B cell (primary cell): Measurements from ENCODE around the gene ADAMTS2. TPM values are rescaled to one million over a fixed set of nuclear protein-coding genes. Genes with fewer than 3 reads are reported as not detected.

Source experiments
- ATAC-seq: fragments of 200-7000 bp; cut with Tn5 transposase; one replicate; pipeline ENCODE4 v1.10.0; 2021; ENCODE audit warnings: low read depth, mild to moderate bottlenecking, moderate number of reproducible peaks, moderate library complexity
- CTCF ChIA-PET: fragments of 350-600 bp; sonication (Branson Sonifier 250); formaldehyde crosslinking; loops from one replicate; lab custom pipeline; 2021; ENCODE audit warnings: antibody characterized with exemption, inconsistent platforms; lab: Charles Lee
- POLR2A ChIA-PET: fragments of 350-600 bp; sonication (Branson Sonifier 250); formaldehyde crosslinking; loops from one replicate; lab custom pipeline; 2021; ENCODE audit warnings: antibody characterized with exemption; lab: Charles Lee
- DNase-seq: peaks from one replicate; pipeline ENCODE4 v3.0.0; 2013
- H2AFZ ChIP-seq: 2 replicates; pipeline ENCODE4 v1.6.1; 2012; ENCODE audit warnings: mild to moderate bottlenecking, low read depth, low read length; ENCODE audit not compliant: insufficient read depth, poor library complexity, severe bottlenecking
- H3K27ac ChIP-seq, 2 donors: 1 replicate in 1 of 2; 2 replicates in 1 of 2; pipeline ENCODE4 v1.5.1; 2012 to 2013; ENCODE audit warnings: low read length in 2 of 2, mild to moderate bottlenecking in 2 of 2, moderate library complexity in 1 of 2
- H3K27me3 ChIP-seq, 4 experiments: fragments of 200-600 bp in 1 of 4; sonication (generic) in 1 of 4; replicated peaks in 1 of 4; 1 replicate in 2 of 4; 2 replicates in 2 of 4; pipeline versions ENCODE4 v1.6.1 to v1.7.0; 2013 to 2016; ENCODE audit warnings: low read length in 3 of 4, mild to moderate bottlenecking in 2 of 4, mixed read lengths in 1 of 4, moderate library complexity in 1 of 4; ENCODE audit not compliant: insufficient read depth in 4 of 4, control insufficient read depth in 3 of 4; ENCODE audit errors: control extremely low read depth in 1 of 4
- H3K36me3 ChIP-seq, 2 experiments: replicated peaks in 1 of 2; 1 replicate in 1 of 2; 2 replicates in 1 of 2; pipeline versions ENCODE4 v1.6.1 to v1.7.1; 2013; ENCODE audit warnings: low read length in 1 of 2; ENCODE audit not compliant: insufficient read depth in 2 of 2, control insufficient read depth in 1 of 2; ENCODE audit errors: control extremely low read depth in 1 of 2, extremely low read depth in 1 of 2
- H3K4me1 ChIP-seq, 2 donors: fragments of 200-600 bp in 1 of 2; sonication (generic) in 1 of 2; 1 replicate in 1 of 2; 2 replicates in 1 of 2; pipeline versions ENCODE4 v1.5.1 to v1.6.1; 2013 to 2017; ENCODE audit warnings: low read length in 2 of 2; ENCODE audit not compliant: control insufficient read depth in 2 of 2, insufficient read depth in 2 of 2
- H3K4me2 ChIP-seq: replicated peaks from 2 replicates; pipeline ENCODE3; 2012; ENCODE audit warnings: mild to moderate bottlenecking, low read depth, low read length; ENCODE audit not compliant: poor library complexity, severe bottlenecking
- H3K4me3 ChIP-seq, 5 experiments: fragments of 200-600 bp in 1 of 5; sonication (generic) in 1 of 5; 1 replicate in 3 of 5; 2 replicates in 2 of 5; pipeline versions ENCODE4 v1.5.1 to v1.7.0; 2011 to 2016; ENCODE audit warnings: low read length in 4 of 5, mild to moderate bottlenecking in 4 of 5, low read depth in 2 of 5, control low read depth in 1 of 5, moderate library complexity in 1 of 5; ENCODE audit not compliant: insufficient read depth in 1 of 5; ENCODE audit errors: control extremely low read depth in 1 of 5, extremely low read depth in 1 of 5
- H3K79me2 ChIP-seq: fragments of 200-600 bp; sonication (generic); one replicate; pipeline ENCODE4 v1.6.0; 2016; ENCODE audit warnings: low read length; ENCODE audit not compliant: control insufficient read depth, insufficient read depth
- H3K9ac ChIP-seq: fragments of 200-600 bp; sonication (generic); 2 replicates; pipeline ENCODE4 v1.6.1; 2017; ENCODE audit warnings: mild to moderate bottlenecking, low read length, moderate library complexity
- H3K9me3 ChIP-seq, 3 donors: one replicate each; pipeline versions ENCODE4 v1.6.1 to v1.7.1; 2013; ENCODE audit warnings: low read length in 2 of 3; ENCODE audit not compliant: control insufficient read depth in 2 of 3, insufficient read depth in 1 of 3; ENCODE audit errors: control extremely low read depth in 1 of 3
- H4K20me1 ChIP-seq: 2 replicates; pipeline ENCODE4 v1.6.0; 2012; ENCODE audit warnings: mild to moderate bottlenecking, low read length; ENCODE audit not compliant: insufficient read depth, control insufficient read depth, poor library complexity, severe bottlenecking
- H3K27ac Mint-ChIP-seq: one replicate; pipeline ENCODE4 v1.8.0; 2021; ENCODE audit warnings: mixed read lengths
- H3K27me3 Mint-ChIP-seq: one replicate; pipeline ENCODE4 v1.8.0; 2021; ENCODE audit warnings: mixed read lengths
- H3K4me1 Mint-ChIP-seq: one replicate; pipeline ENCODE4 v1.8.0; 2021; ENCODE audit warnings: mixed read lengths
- H3K4me3 Mint-ChIP-seq: one replicate; pipeline ENCODE4 v1.8.0; 2021; ENCODE audit warnings: mixed read lengths
- H3K9me3 Mint-ChIP-seq: one replicate; pipeline ENCODE4 v1.8.0; 2022; ENCODE audit warnings: mixed read lengths; ENCODE audit not compliant: insufficient read depth
- CTCF ChIP-seq: fragments of 200-600 bp; IDR thresholded peaks from one replicate; pipeline ENCODE4 v1.8.0; 2022; ENCODE audit warnings: antibody characterized with exemption, mild to moderate bottlenecking
- EZH2 ChIP-seq: IDR thresholded peaks from 2 replicates; pipeline ENCODE4 v1.6.1; 2012; ENCODE audit warnings: borderline replicate concordance, low read depth, mild to moderate bottlenecking, moderate library complexity, low read length; ENCODE audit not compliant: insufficient read depth, poor library complexity, severe bottlenecking
- WGBS: methylation state at CpG from one replicate; pipeline ENCODE4 v1.1.5; 2013; ENCODE audit warnings: missing lambda C conversion rate; ENCODE audit not compliant: insufficient coverage; 5-methylcytosine and 5-hydroxymethylcytosine counted together
- intact Hi-C: fragments of 100-400 bp; cut with micrococcal nuclease; formaldehyde crosslinking; loops from one replicate; pipeline ENCODE4 v1.10.0; 2022
- polyA plus RNA-seq: library from polyadenylated mRNA; depleted of rRNA; stranded (reverse); fragments of >200 nt; gene quantifications from 2 replicates; pipeline ENCODE4 v1.2.3, GENCODE V29; 2012
- total RNA-seq, 2 donors: library from RNA; stranded (reverse); fragments of 120-200 nt in 1 of 2; gene quantifications; 1 replicate in 1 of 2; 2 replicates in 1 of 2; pipeline versions ENCODE4 v1.2.3 to v1.2.4, GENCODE V29; 2013 to 2022

Gene ADAMTS2
- total and polyA plus RNA-seq, 2 donors (not counting 1 experiment from before 2014, with no cell fraction given): not detected

- no peak overlapping the region for H3K4me2 ChIP-seq
- H3K9me3 Mint-ChIP-seq: no peaks in the 10 kb centered on the region
- no peak overlapping the region for H3K27ac ChIP-seq
- H3K27me3 Mint-ChIP-seq: peaks cover 3% of the 10 kb centered on the region
- H3K4me3 Mint-ChIP-seq: no peak overlapping the region
- H3K4me3 ChIP-seq: no peak overlapping the region
- WGBS: 100% methylated on average over 1 of the region's 2 CpGs
- H3K36me3 ChIP-seq: no peaks in the 10 kb centered on the region
- H3K4me1 Mint-ChIP-seq: no peaks in the 10 kb centered on the region
- no peaks in the 10 kb centered on the region for H3K9me3 ChIP-seq
- H3K27me3 ChIP-seq: no peaks in the 10 kb centered on the region
- intact Hi-C loops: no loop called here
- ChIA-PET CTCF (no interaction called here), POLR2A (no interaction called here)
- TF ChIP-seq EZH2: no peak
- TF ChIP-seq CTCF: no peak
- H3K9ac ChIP-seq: no peak overlapping the region
- no peaks in the 10 kb centered on the region for H3K79me2 ChIP-seq
- H3K27ac Mint-ChIP-seq: no peak overlapping the region
- no peak for DNase-seq
- no peaks in the 10 kb centered on the region for H3K4me1 ChIP-seq
- no peak overlapping the region for H2AFZ ChIP-seq
- no peaks in the 10 kb centered on the region for H4K20me1 ChIP-seq
- ATAC-seq: no peak
Measured at GRCh38 chr5:179215576-179215975, 129.7 kb downstream of the ADAMTS2 start.

- ATAC-seq: no peak
- no peak for TF ChIP-seq EZH2
- TF ChIP-seq CTCF: no peak
Measured at GRCh38 chr5:179214678-179215077, 130.6 kb downstream of the ADAMTS2 start.

More at GRCh38 chr5:179214678-179215077, 130.6 kb downstream of the ADAMTS2 start:
- no CpG with 5 or more reads among the region's 7 CpGs for WGBS
- H3K9me3 ChIP-seq: no peaks in the 10 kb centered on the region
- H4K20me1 ChIP-seq: no peaks in the 10 kb centered on the region
- no peaks in the 10 kb centered on the region for H3K4me1 ChIP-seq
- ChIA-PET POLR2A (no interaction called here), CTCF (no interaction called here)
- Mint-ChIP-seq H3K27me3 (peaks cover 3% of the 10 kb centered on the region), H3K4me3 (no peak overlapping the region), H3K27ac (no peak overlapping the region), H3K9me3 (no peaks in the 10 kb centered on the region), H3K4me1 (no peaks in the 10 kb centered on the region)
- H3K9ac ChIP-seq: no peak overlapping the region
- H3K27me3 ChIP-seq: no peaks in the 10 kb centered on the region
- intact Hi-C loops: no loop called here
- no peaks in the 10 kb centered on the region for H3K36me3 ChIP-seq
- H3K4me2 ChIP-seq: no peak overlapping the region
- no peak for DNase-seq
- no peak overlapping the region for H3K4me3 ChIP-seq
- no peak overlapping the region for H2AFZ ChIP-seq
- no peak overlapping the region for H3K27ac ChIP-seq
- no peaks in the 10 kb centered on the region for H3K79me2 ChIP-seq
